ENCODE measurements around the gene GLT6D1. TPM values are rescaled to one million over a fixed set of nuclear protein-coding genes. Genes with fewer than 3 reads are reported as not detected.

Gene GLT6D1
- total and polyA plus RNA-seq, 2 donors (not counting 3 experiments of a cell fraction or from before 2014, with no cell fraction given) = not detected

- Histone ChIP-seq H3K9ac (replicated peaks; ENCODE audit: extremely low read depth, insufficient read depth, low read length) (no peak overlapping the region), H3K4me2 (ENCODE audit: insufficient read depth, low read length) (no peak overlapping the region), H3K27me3 (ENCODE audit: control insufficient read depth in 2 of 2, insufficient read depth in 2 of 2, low read length in 2 of 2) (no peaks in the 10 kb centered on the region), H3K9me3 (replicated peaks; ENCODE audit: control insufficient read depth, insufficient read depth, low read length) (no peaks in the 10 kb centered on the region), H4K20me1 (replicated peaks; ENCODE audit: control insufficient read depth, extremely low read depth, insufficient read depth, low read length) (no peaks in the 10 kb centered on the region), H3K36me3 (ENCODE audit: control insufficient read depth in 2 of 2, extremely low read depth in 1 of 2, insufficient read depth in 2 of 2, low read length in 2 of 2) (no peaks in the 10 kb centered on the region), H2AFZ (ENCODE audit: low read depth, low read length) (no peak overlapping the region), H3K27ac (ENCODE audit: insufficient read depth, low read depth, low read length) (no peak overlapping the region), H3K4me1 (ENCODE audit: control insufficient read depth, extremely low read depth, insufficient read depth, low read length) (no peaks in the 10 kb centered on the region), H3K79me2 (ENCODE audit: control insufficient read depth, insufficient read depth, low read length) (no peaks in the 10 kb centered on the region), H3K4me3 (replicated peaks in 1 of 3; ENCODE audit: insufficient read depth in 1 of 3, low read depth in 1 of 3, low read length in 3 of 3) (no peak overlapping the region), H3K9me1 (replicated peaks; ENCODE audit: control insufficient read depth, extremely low read depth, insufficient read depth, low read length) (no peaks in the 10 kb centered on the region)
- DNase-seq (ENCODE audit: low read depth, low spot score) (no peak), FAIRE-seq (no peak)
- dilution Hi-C loops (cut with MboI; ENCODE audit: extremely low pct_ligation_motif_present, low sequenced_read_pairs) = no loop called here
- no peak for TF ChIP-seq POLR2AphosphoS5 (IDR thresholded peaks at IDR 0.05; ENCODE audit: insufficient read depth, low read depth, low read length)
- no peak for TF ChIP-seq POLR2A (IDR thresholded peaks at IDR 0.05; ENCODE audit: low read depth, low read length)
- no peak for TF ChIP-seq GATA2 (IDR thresholded peaks at IDR 0.05; ENCODE audit: insufficient read depth, insufficient read length, low read depth, low read length)
- no peak for TF ChIP-seq CTCF (IDR thresholded peaks at IDR 0.05; ENCODE audit: extremely low read depth in 1 of 2, insufficient read depth in 1 of 2, low read depth in 1 of 2, low read length in 2 of 2)
- no peak for TF ChIP-seq MAX (IDR thresholded peaks at IDR 0.05; ENCODE audit: insufficient read depth, insufficient read length)
- TF ChIP-seq EZH2 (IDR thresholded peaks at IDR 0.05; ENCODE audit: borderline replicate concordance, low read depth, low read length, severe bottlenecking) = no peak
- no peak for TF ChIP-seq FOS (IDR thresholded peaks at IDR 0.05; ENCODE audit: borderline replicate concordance, insufficient read depth, low read length)
- TF ChIP-seq MYC (IDR thresholded peaks at IDR 0.05; ENCODE audit: low read depth, low read length) = no peak
- BruUV-seq (replicated peaks) = no TSS peak
- CTCF ChIA-PET = interaction anchor here (0.6 kb wide), 1 partner anchor 77 kb away, joined by 4 read pairs; no protein-coding TSS in a partner anchor
- POLR2A ChIA-PET = no interaction called here
- intact Hi-C loops (cut with micrococcal nuclease) = no loop called here
These were observed 39.1 kb upstream of the GLT6D1 start for GRCh38 chr9:135678236-135679017.
